NOMO-1 treated with dmso at 0.1 percent for 144 hours (cell line): ENCODE results near the gene CGAS.
"Not testable (repeated sequence)": the region's sequence is repeated elsewhere in the genome, so short reads cannot be mapped to it uniquely, and the experiment has no call there.

Experiments used
- DNase-seq: peaks from one replicate; lab custom pipeline; 2025; ENCODE audit not compliant: unreplicated experiment; lab: John Stamatoyannopoulos, UW

CGAS gene

GRCh38 chr6:73400656-73401055 lies 51.4 kb downstream of the CGAS start:
- DNase-seq: no peak

DNA sequence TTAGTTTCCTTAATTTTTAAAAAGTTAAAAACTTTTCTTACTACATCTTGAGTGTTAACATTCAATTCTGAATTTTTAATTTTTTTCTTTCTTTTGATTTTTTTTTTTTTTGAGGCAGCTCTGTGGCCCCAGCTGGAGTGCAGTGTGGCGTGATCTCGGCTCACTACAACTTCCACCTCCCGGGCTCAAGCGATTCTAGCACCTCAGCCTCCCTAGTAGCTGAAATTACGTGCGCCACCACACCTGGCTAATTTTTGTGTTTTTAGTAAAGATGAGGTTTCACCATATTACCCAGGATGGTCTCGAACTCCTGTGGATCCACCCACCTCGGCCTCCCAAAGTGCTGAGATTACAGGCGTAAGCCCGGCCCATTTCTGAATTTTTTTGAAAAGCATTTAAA lies 56.2 kb downstream of the CGAS start:
- no peak for DNase-seq

DNA sequence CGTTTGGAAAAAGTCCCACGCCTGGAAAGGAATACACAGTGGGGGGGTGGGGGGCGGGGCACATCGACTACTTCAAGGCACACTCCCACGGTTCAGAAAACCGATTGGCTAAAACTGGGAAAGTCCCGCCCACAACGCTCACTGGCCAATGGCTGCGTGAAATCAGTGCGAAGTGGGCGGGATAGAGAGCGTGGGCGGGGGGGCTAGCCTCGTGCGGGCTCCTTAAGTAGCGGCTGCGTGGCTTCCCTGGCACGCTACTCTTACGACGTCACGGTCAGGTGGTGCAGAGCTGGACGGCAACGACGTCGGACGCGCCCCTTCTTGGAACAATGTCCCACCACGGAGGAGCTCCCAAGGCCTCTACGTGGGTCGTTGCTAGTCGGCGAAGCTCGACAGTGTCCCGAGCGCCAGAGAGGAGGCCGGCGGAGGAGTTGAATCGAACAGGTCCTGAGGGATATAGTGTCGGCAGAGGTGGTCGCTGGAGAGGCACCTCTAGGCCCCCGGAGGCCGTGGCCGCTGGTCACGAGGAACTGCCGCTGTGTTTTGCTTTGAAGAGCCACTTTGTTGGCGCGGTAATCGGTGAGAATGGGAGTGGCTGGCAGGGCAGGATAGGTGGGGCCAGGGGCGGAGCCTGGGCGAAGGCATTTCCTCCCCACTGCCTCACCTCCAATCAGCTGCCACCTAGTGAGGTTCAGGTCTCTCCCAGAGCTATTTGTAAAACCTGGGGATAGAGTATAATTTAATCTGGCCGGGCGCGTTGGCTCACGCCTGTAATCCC lies 57.3 kb downstream of the CGAS start, which contains the start of gene DDX43:
TSS of gene DDX43 (plus strand) at position 252 of the 778 bp plus-strand sequence. CDS start at position 330, 78 bp downstream.
- DNase-seq: no peak

GRCh38 chr6:73393278-73393677 lies 58.8 kb downstream of the CGAS start:
- DNase-seq: no peak

DNA sequence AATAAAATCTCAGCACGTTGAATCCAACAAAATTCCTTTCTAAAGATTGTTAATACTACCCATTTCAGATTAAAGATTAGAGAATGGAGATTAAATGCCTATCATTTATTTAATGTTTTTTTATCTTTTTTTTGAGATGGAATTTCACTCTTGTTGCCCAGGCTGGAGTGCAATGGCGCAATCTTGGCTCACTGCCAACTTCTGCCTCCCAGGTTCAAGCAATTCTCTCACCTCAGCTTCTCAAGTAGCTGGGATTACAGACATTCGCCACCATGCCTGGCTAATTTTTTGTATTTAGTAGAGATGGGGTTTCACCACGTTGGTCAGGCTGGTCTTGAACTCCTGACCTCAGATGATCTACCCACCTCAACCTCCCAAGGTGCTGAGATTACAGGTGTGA lies 59.9 kb downstream of the CGAS start:
- not testable (repeated sequence) for DNase-seq

DNA sequence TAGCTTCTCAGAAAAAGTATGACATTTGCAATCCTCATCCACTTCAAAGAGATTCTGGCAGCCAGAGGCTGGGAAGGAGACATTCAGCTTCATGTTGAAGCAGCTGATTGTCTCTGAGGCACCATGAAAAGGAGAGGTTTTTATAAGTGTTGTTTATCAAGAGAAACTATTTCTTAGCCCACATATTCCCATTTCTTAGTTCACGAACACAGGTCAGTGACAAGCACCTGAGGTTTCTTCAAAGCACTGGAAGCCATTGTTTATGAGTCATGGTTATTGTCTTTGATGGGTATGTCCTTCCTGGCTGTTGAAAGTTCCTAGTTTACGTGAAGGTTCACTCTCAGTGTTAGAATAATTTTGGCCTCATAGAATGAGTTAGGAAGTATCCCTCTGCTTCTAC lies 60.4 kb downstream of the CGAS start:
- DNase-seq: no peak

DNA sequence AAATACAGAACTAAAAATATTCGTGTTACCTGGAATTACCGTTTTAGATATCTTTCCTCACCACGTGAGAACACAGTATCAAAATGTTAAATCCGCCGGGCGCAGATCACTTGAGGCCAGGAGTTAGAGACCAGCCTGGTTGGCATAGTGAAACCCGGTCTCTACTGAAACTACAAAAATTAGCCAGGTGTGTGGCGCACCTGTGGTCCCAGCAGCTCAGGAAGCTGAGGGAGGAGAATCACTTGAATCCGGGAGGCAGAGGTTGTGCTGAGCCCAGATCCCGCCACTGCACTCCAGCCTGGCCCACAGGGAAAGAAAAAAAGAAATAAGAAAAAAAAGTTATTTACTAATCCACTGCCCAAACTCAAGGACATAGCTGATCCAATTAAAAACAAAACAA lies 62.2 kb downstream of the CGAS start:
- no peak for DNase-seq

GRCh38 chr6:73388800-73389512 lies 63.1 kb downstream of the CGAS start:
- peak; percentile 68 for DNase-seq

DNA sequence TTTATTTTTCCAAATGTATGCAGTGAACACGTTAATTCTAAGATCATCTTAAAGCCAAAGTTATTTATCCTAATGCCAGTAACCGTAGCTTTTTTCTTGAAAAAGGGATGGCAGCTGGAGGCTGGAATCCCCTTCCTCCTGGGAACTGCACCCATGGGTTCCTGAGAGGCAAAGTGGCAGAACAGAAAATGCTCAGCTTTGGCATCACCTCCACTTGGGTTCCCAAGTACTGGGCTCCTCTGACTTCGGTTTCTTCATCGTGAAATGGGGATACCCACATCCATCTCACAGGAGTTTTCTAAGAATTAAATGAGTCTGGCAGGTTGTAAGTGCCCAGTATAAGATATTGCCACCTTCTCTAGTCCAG lies 63.7 kb downstream of the CGAS start:
- no peak for DNase-seq

DNA sequence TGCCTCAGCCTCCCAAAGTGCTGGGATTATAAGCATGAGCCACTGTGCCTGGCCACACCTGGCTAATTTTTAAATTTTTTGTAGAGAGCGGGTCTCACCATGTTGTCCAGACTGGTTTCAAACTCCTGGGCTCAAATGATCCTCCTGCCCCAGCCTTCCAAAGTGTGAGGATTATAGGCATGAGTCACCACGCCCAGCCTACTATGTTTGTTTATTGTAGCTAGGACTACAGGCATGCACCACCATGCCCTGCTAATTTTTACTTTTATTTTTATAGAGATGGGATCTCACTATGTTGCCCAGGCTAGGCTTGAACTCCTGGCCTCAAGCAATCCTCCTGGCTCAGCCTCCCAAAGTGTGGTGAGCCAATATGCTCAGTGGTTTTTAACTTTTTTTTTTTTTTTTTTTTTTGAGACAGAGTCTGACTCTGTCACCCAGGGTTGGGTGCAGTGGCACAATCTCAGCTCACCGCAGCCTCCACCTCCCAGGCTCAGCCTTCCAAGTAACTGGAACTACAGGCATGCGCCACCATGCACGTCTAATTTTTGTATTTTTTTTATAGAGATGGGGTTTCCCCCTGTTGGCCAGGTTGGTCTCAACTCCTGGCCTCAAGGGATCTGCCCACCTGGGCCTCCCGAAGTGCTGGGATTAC lies 69.5 kb downstream of the CGAS start:
- no peak for DNase-seq

GRCh38 chr6:73381531-73381930 lies 70.6 kb downstream of the CGAS start:
- DNase-seq: not testable (repeated sequence)

- no peak for DNase-seq
These were observed 74.9 kb downstream of the CGAS start for GRCh38 chr6:73377225-73377624.

GRCh38 chr6:73375216-73375615 lies 76.9 kb downstream of the CGAS start:
- no peak for DNase-seq
